Central memory CD8-positive, alpha-beta T cell (primary cell): ENCODE measurements around the gene FGFRL1.
A peak's percentile ranks its signal among the peaks of the same experiment; 100 is the strongest.

Experiments used
- ATAC-seq: fragments of 150-1000 bp; cut with Tn5 transposase; replicated peaks from 2 replicates; pipeline ENCODE4 v1.10.0; 2022; ENCODE audit warnings: mild to moderate bottlenecking, moderate FRiP score, moderate number of reproducible peaks; ENCODE audit not compliant: poor library complexity, severe bottlenecking; ENCODE audit errors: extremely low read depth
- DNase-seq, 2 donors: peaks; one replicate each; pipeline ENCODE4 v3.0.0; 2021; ENCODE audit warnings: low spot score in 2 of 2
- H3K27ac Mint-ChIP-seq: one replicate; pipeline ENCODE4 v1.8.0; 2022; ENCODE audit warnings: low read depth, mild to moderate bottlenecking, moderate library complexity, mixed read lengths
- H3K27me3 Mint-ChIP-seq: one replicate; pipeline ENCODE4 v1.8.0; 2022; ENCODE audit warnings: mixed read lengths
- H3K36me3 Mint-ChIP-seq: one replicate; pipeline ENCODE4 v1.8.0; 2022; ENCODE audit warnings: mild to moderate bottlenecking, moderate library complexity, mixed read lengths; ENCODE audit not compliant: insufficient read depth
- H3K4me1 Mint-ChIP-seq: one replicate; pipeline ENCODE4 v1.8.0; 2022; ENCODE audit warnings: mixed read lengths
- H3K4me3 Mint-ChIP-seq: one replicate; pipeline ENCODE4 v1.8.0; 2022; ENCODE audit warnings: mild to moderate bottlenecking, moderate library complexity, mixed read lengths
- H3K9me3 Mint-ChIP-seq: one replicate; pipeline ENCODE4 v1.8.0; 2022; ENCODE audit warnings: mixed read lengths

The FGFRL1 gene

GRCh38 chr4:1011022-1011665, at the start of gene FGFRL1:
TSS of gene FGFRL1 (plus strand) at chr4:1011626. CDS start at chr4:1012486, 860 bp downstream.
- ATAC-seq (peak; percentile 50), DNase-seq (peak; percentile 72 to 74)
- Mint-ChIP-seq H3K4me3 (peak within 1 kb of the TSS; percentile 91), H3K27ac (peak within 1 kb of the TSS; percentile 95), H3K9me3 (no peaks in the 10 kb centered on the region), H3K36me3 (peaks cover 9% of the 10 kb centered on the region), H3K27me3 (peaks cover 31% of the 10 kb centered on the region), H3K4me1 (peaks cover 16% of the 10 kb centered on the region)

GRCh38 chr4:962231-963208, 48.9 kb upstream of the FGFRL1 start:
- DNase-seq (no peak), ATAC-seq (no peak)
- Mint-ChIP-seq H3K36me3 (peaks cover 26% of the 10 kb centered on the region), H3K4me1 (no peaks in the 10 kb centered on the region), H3K27ac (no peak overlapping the region), H3K27me3 (no peaks in the 10 kb centered on the region), H3K4me3 (no peak overlapping the region), H3K9me3 (no peaks in the 10 kb centered on the region)

GRCh38 chr4:963276-964225, 47.9 kb upstream of the FGFRL1 start:
- no peaks in the 10 kb centered on the region for H3K9me3 Mint-ChIP-seq
- H3K36me3 Mint-ChIP-seq, result peaks cover 26% of the 10 kb centered on the region
- no peak for DNase-seq
- peak overlapping the region; percentile 75 for H3K27ac Mint-ChIP-seq
- ATAC-seq, result no peak
- H3K4me3 Mint-ChIP-seq, result no peak overlapping the region
- no peaks in the 10 kb centered on the region for H3K4me1 Mint-ChIP-seq
- no peaks in the 10 kb centered on the region for H3K27me3 Mint-ChIP-seq

- ATAC-seq (no peak), DNase-seq (no peak)
- no peaks in the 10 kb centered on the region for H3K4me1 Mint-ChIP-seq
- peaks cover 24% of the 10 kb centered on the region for H3K36me3 Mint-ChIP-seq
- no peak overlapping the region for H3K27ac Mint-ChIP-seq
- H3K9me3 Mint-ChIP-seq, result no peaks in the 10 kb centered on the region
- H3K4me3 Mint-ChIP-seq, result no peak overlapping the region
- H3K27me3 Mint-ChIP-seq, result no peaks in the 10 kb centered on the region
These were observed 46.9 kb upstream of the FGFRL1 start for GRCh38 chr4:964346-965025.

- H3K4me1 Mint-ChIP-seq, result peaks cover 6% of the 10 kb centered on the region
- no peak for DNase-seq
- peaks cover 23% of the 10 kb centered on the region for H3K36me3 Mint-ChIP-seq
- no peak overlapping the region for H3K4me3 Mint-ChIP-seq
- H3K27ac Mint-ChIP-seq, result no peak overlapping the region
- no peak for ATAC-seq
- no peaks in the 10 kb centered on the region for H3K9me3 Mint-ChIP-seq
- no peaks in the 10 kb centered on the region for H3K27me3 Mint-ChIP-seq
These were observed 46.2 kb upstream of the FGFRL1 start for GRCh38 chr4:965048-965765.

GRCh38 chr4:965766-966134, 45.7 kb upstream of the FGFRL1 start:
- DNase-seq, result no peak
- no peaks in the 10 kb centered on the region for H3K27me3 Mint-ChIP-seq

GRCh38 chr4:966266-967112, 44.9 kb upstream of the FGFRL1 start:
- DNase-seq, result no peak
- Mint-ChIP-seq H3K36me3 (peaks cover 25% of the 10 kb centered on the region), H3K9me3 (no peaks in the 10 kb centered on the region), H3K27ac (no peak overlapping the region), H3K4me1 (peaks cover 19% of the 10 kb centered on the region), H3K27me3 (no peaks in the 10 kb centered on the region), H3K4me3 (no peak overlapping the region)
- ATAC-seq, result no peak

More at GRCh38 chr4:965766-966134, 45.7 kb upstream of the FGFRL1 start:
- ATAC-seq, result no peak
- Mint-ChIP-seq H3K9me3 (no peaks in the 10 kb centered on the region), H3K4me3 (no peak overlapping the region), H3K27ac (no peak overlapping the region), H3K36me3 (peaks cover 26% of the 10 kb centered on the region), H3K4me1 (peaks cover 11% of the 10 kb centered on the region)

- Mint-ChIP-seq H3K4me1 (peaks cover 20% of the 10 kb centered on the region), H3K4me3 (no peak overlapping the region), H3K36me3 (peaks cover 23% of the 10 kb centered on the region), H3K27me3 (no peaks in the 10 kb centered on the region), H3K27ac (no peak overlapping the region), H3K9me3 (no peaks in the 10 kb centered on the region)
- no peak for DNase-seq
- ATAC-seq, result no peak
These were observed 44.0 kb upstream of the FGFRL1 start for GRCh38 chr4:967113-968104.

GRCh38 chr4:968221-968620, 43.2 kb upstream of the FGFRL1 start:
- Mint-ChIP-seq H3K9me3 (no peaks in the 10 kb centered on the region), H3K27me3 (no peaks in the 10 kb centered on the region), H3K4me3 (no peak overlapping the region), H3K4me1 (peaks cover 20% of the 10 kb centered on the region), H3K27ac (no peak overlapping the region), H3K36me3 (peaks cover 19% of the 10 kb centered on the region)
- ATAC-seq (no peak), DNase-seq (no peak)
